HG02938 (cell line): Measurements from ENCODE around the gene RSPRY1.

Experiments used
- ATAC-seq: cut with Tn5 transposase; IDR thresholded peaks from one replicate; pipeline ENCODE4 v1.9.1; 2021; ENCODE audit warnings: mild to moderate bottlenecking, moderate library complexity; ENCODE audit not compliant: unreplicated experiment

Gene RSPRY1

GRCh38 chr16:57289391-57290257, 103.5 kb downstream of the RSPRY1 start:
- ATAC-seq: no peak
